Kidney epithelial cell (primary cell): ENCODE measurements around the gene NEK7. TPM values are rescaled to one million over a fixed set of nuclear protein-coding genes. Genes with fewer than 3 reads are reported as not detected.
A peak's percentile ranks its signal among the peaks of the same experiment; 100 is the strongest.

Experiments used
- DNase-seq: peaks from one replicate; pipeline ENCODE4 v3.0.0-alpha.2; 2010; ENCODE audit warnings: low read depth
- H3K27me3 ChIP-seq: 2 replicates; pipeline ENCODE4 v1.6.0; 2011; ENCODE audit warnings: low read length; ENCODE audit not compliant: control insufficient read depth, insufficient read depth
- H3K36me3 ChIP-seq: 2 replicates; pipeline ENCODE4 v1.5.1; 2011; ENCODE audit warnings: low read length; ENCODE audit not compliant: control insufficient read depth, insufficient read depth
- H3K4me3 ChIP-seq: 2 replicates; pipeline ENCODE4 v1.5.1; 2011; ENCODE audit warnings: low read depth, mild to moderate bottlenecking, control low read depth, low read length
- CTCF ChIP-seq: IDR thresholded peaks from 2 replicates; pipeline ENCODE4 v1.5.1; 2011; ENCODE audit warnings: mild to moderate bottlenecking, moderate library complexity, low read length, control low read depth, inconsistent platforms; ENCODE audit not compliant: insufficient read depth, poor library complexity, severe bottlenecking
- total RNA-seq: library from RNA; depleted of rRNA; stranded (reverse); fragments of >200 nt; gene quantifications from 2 replicates; pipeline ENCODE4 v1.2.3, GENCODE V29; 2015

NEK7 gene
- total RNA-seq, 1 donor from 2014 or later, result 27.7 TPM

GRCh38 chr1:198234520-198235251, 77.9 kb downstream of the NEK7 start:
- no peak for TF ChIP-seq CTCF
- no peaks in the 10 kb centered on the region for H3K36me3 ChIP-seq

GRCh38 chr1:198238121-198238520, 81.3 kb downstream of the NEK7 start:
- Histone ChIP-seq H3K36me3 (no peaks in the 10 kb centered on the region), H3K27me3 (no peaks in the 10 kb centered on the region)

More at GRCh38 chr1:198234520-198235251, 77.9 kb downstream of the NEK7 start:
- no peaks in the 10 kb centered on the region for H3K27me3 ChIP-seq
- H3K4me3 ChIP-seq, result peak overlapping the region; percentile 34
- DNase-seq, result no peak

GRCh38 chr1:198241553-198241952, 84.8 kb downstream of the NEK7 start:
- Histone ChIP-seq H3K4me3 (no peak overlapping the region), H3K36me3 (no peaks in the 10 kb centered on the region), H3K27me3 (no peaks in the 10 kb centered on the region)
- no peak for DNase-seq
- TF ChIP-seq CTCF, result no peak

More at GRCh38 chr1:198238121-198238520, 81.3 kb downstream of the NEK7 start:
- no peak for DNase-seq
- no peak for TF ChIP-seq CTCF
- no peak overlapping the region for H3K4me3 ChIP-seq

- Histone ChIP-seq H3K4me3 (no peak overlapping the region), H3K27me3 (no peaks in the 10 kb centered on the region), H3K36me3 (no peaks in the 10 kb centered on the region)
- DNase-seq, result no peak
- no peak for TF ChIP-seq CTCF
These were observed 88.0 kb downstream of the NEK7 start for GRCh38 chr1:198244772-198245171.

GRCh38 chr1:198245379-198245778, 88.6 kb downstream of the NEK7 start:
- no peak for DNase-seq
- Histone ChIP-seq H3K4me3 (no peak overlapping the region), H3K27me3 (no peaks in the 10 kb centered on the region), H3K36me3 (no peaks in the 10 kb centered on the region)
- TF ChIP-seq CTCF, result no peak

- no peak for TF ChIP-seq CTCF
- Histone ChIP-seq H3K27me3 (no peaks in the 10 kb centered on the region), H3K36me3 (no peaks in the 10 kb centered on the region), H3K4me3 (no peak overlapping the region)
- no peak for DNase-seq
These were observed 89.5 kb downstream of the NEK7 start for GRCh38 chr1:198246337-198246736.
